Activated naive CD4-positive, alpha-beta T cell treated with anti-CD3 and anti-CD28 coated beads, Interleukin-2, amount 10 ng/mL, durations not matched to agents 7 days and 5 days (primary cell): Measurements from ENCODE around the gene AR.
"Not testable (repeated sequence)": the region's sequence is repeated elsewhere in the genome, so short reads cannot be mapped to it uniquely, and the experiment has no call there.

Source experiments
- CTCF ChIA-PET: fragments of 350-600 bp; sonication (Branson Sonifier 250); formaldehyde crosslinking; loops from one replicate; lab custom pipeline; 2021; ENCODE audit warnings: antibody characterized with exemption; lab: Charles Lee
- DNase-seq: peaks from one replicate; pipeline ENCODE4 v3.0.0-alpha.2; 2020
- H3K27ac Mint-ChIP-seq: one replicate; pipeline ENCODE4 v1.8.0; 2021; ENCODE audit warnings: mild to moderate bottlenecking, moderate library complexity, mixed read lengths
- H3K27me3 Mint-ChIP-seq: one replicate; pipeline ENCODE4 v1.8.0; 2021; ENCODE audit warnings: mild to moderate bottlenecking, mixed read lengths
- H3K36me3 Mint-ChIP-seq: one replicate; pipeline ENCODE4 v1.8.0; 2021; ENCODE audit warnings: mixed read lengths
- H3K4me1 Mint-ChIP-seq: one replicate; pipeline ENCODE4 v1.8.0; 2021; ENCODE audit warnings: mixed read lengths
- H3K4me3 Mint-ChIP-seq: one replicate; pipeline ENCODE4 v1.8.0; 2021; ENCODE audit warnings: mild to moderate bottlenecking, moderate library complexity, mixed read lengths
- H3K9me3 Mint-ChIP-seq: one replicate; pipeline ENCODE4 v1.8.0; 2021; ENCODE audit warnings: mixed read lengths

AR gene

GRCh38 chrX:67637293-67637692, 93.5 kb downstream of the AR start:
- H3K4me1 Mint-ChIP-seq, H3K9me3 Mint-ChIP-seq, CTCF ChIA-PET, H3K4me3 Mint-ChIP-seq, H3K36me3 Mint-ChIP-seq, H3K27me3 Mint-ChIP-seq, DNase-seq, H3K27ac Mint-ChIP-seq: not testable (repeated sequence)

- Mint-ChIP-seq H3K36me3 (no peaks in the 10 kb centered on the region), H3K27ac (no peak overlapping the region), H3K4me1 (no peaks in the 10 kb centered on the region), H3K4me3 (no peak overlapping the region), H3K27me3 (no peaks in the 10 kb centered on the region), H3K9me3 (no peaks in the 10 kb centered on the region)
- CTCF ChIA-PET, result no interaction called here
- no peak for DNase-seq
These were observed 104.5 kb downstream of the AR start for GRCh38 chrX:67648361-67648760.

GRCh38 chrX:67651437-67652142, 107.8 kb downstream of the AR start:
- H3K9me3 Mint-ChIP-seq, result no peaks in the 10 kb centered on the region
- H3K27me3 Mint-ChIP-seq, result no peaks in the 10 kb centered on the region
- H3K36me3 Mint-ChIP-seq, result no peaks in the 10 kb centered on the region
- H3K27ac Mint-ChIP-seq, result no peak overlapping the region
- DNase-seq, result no peak
- H3K4me3 Mint-ChIP-seq, result no peak overlapping the region
- H3K4me1 Mint-ChIP-seq, result no peaks in the 10 kb centered on the region
- CTCF ChIA-PET, result no interaction called here

- no peak overlapping the region for H3K4me3 Mint-ChIP-seq
- no peak for DNase-seq
- H3K27me3 Mint-ChIP-seq, result no peaks in the 10 kb centered on the region
- no peak overlapping the region for H3K27ac Mint-ChIP-seq
- H3K4me1 Mint-ChIP-seq, result no peaks in the 10 kb centered on the region
- CTCF ChIA-PET, result no interaction called here
- H3K36me3 Mint-ChIP-seq, result no peaks in the 10 kb centered on the region
- H3K9me3 Mint-ChIP-seq, result no peaks in the 10 kb centered on the region
These were observed 108.7 kb downstream of the AR start for GRCh38 chrX:67652543-67652942.

- CTCF ChIA-PET, result no interaction called here
- Mint-ChIP-seq H3K4me3 (no peak overlapping the region), H3K27me3 (no peaks in the 10 kb centered on the region), H3K36me3 (no peaks in the 10 kb centered on the region), H3K27ac (no peak overlapping the region), H3K4me1 (no peaks in the 10 kb centered on the region), H3K9me3 (no peaks in the 10 kb centered on the region)
- no peak for DNase-seq
These were observed 110.5 kb downstream of the AR start for GRCh38 chrX:67654301-67654700.

GRCh38 chrX:67665583-67665982, 121.8 kb downstream of the AR start:
- Mint-ChIP-seq H3K27ac (no peak overlapping the region), H3K27me3 (no peaks in the 10 kb centered on the region), H3K4me3 (no peak overlapping the region), H3K9me3 (peaks cover 2% of the 10 kb centered on the region), H3K4me1 (no peaks in the 10 kb centered on the region), H3K36me3 (no peaks in the 10 kb centered on the region)
- CTCF ChIA-PET, result no interaction called here
- DNase-seq, result no peak

GRCh38 chrX:67670717-67671116, 126.9 kb downstream of the AR start:
- H3K36me3 Mint-ChIP-seq, H3K4me3 Mint-ChIP-seq, H3K27ac Mint-ChIP-seq, H3K4me1 Mint-ChIP-seq, H3K9me3 Mint-ChIP-seq, CTCF ChIA-PET, H3K27me3 Mint-ChIP-seq, DNase-seq: not testable (repeated sequence)

- no peak overlapping the region for H3K27ac Mint-ChIP-seq
- H3K4me1 Mint-ChIP-seq, result no peaks in the 10 kb centered on the region
- no peaks in the 10 kb centered on the region for H3K27me3 Mint-ChIP-seq
- no peak overlapping the region for H3K4me3 Mint-ChIP-seq
- CTCF ChIA-PET, result no interaction called here
- H3K36me3 Mint-ChIP-seq, result no peaks in the 10 kb centered on the region
- H3K9me3 Mint-ChIP-seq, result no peaks in the 10 kb centered on the region
- no peak for DNase-seq
These were observed 130.0 kb downstream of the AR start for GRCh38 chrX:67673741-67674274.

GRCh38 chrX:67674741-67675140, 130.9 kb downstream of the AR start:
- Mint-ChIP-seq H3K36me3 (no peaks in the 10 kb centered on the region), H3K4me3 (no peak overlapping the region), H3K4me1 (no peaks in the 10 kb centered on the region), H3K9me3 (no peaks in the 10 kb centered on the region), H3K27me3 (no peaks in the 10 kb centered on the region), H3K27ac (no peak overlapping the region)
- no peak for DNase-seq
- CTCF ChIA-PET, result no interaction called here

GRCh38 chrX:67684136-67684535, 140.3 kb downstream of the AR start:
- H3K27me3 Mint-ChIP-seq, result no peaks in the 10 kb centered on the region
- H3K36me3 Mint-ChIP-seq, result no peaks in the 10 kb centered on the region
- H3K4me1 Mint-ChIP-seq, result no peaks in the 10 kb centered on the region
- H3K27ac Mint-ChIP-seq, result no peak overlapping the region
- no peak for DNase-seq
- no peak overlapping the region for H3K4me3 Mint-ChIP-seq
- CTCF ChIA-PET, result no interaction called here
- no peaks in the 10 kb centered on the region for H3K9me3 Mint-ChIP-seq

GRCh38 chrX:67692246-67692645, 148.4 kb downstream of the AR start:
- Mint-ChIP-seq H3K4me3 (no peak overlapping the region), H3K36me3 (no peaks in the 10 kb centered on the region), H3K27ac (no peak overlapping the region), H3K9me3 (no peaks in the 10 kb centered on the region), H3K4me1 (no peaks in the 10 kb centered on the region), H3K27me3 (no peaks in the 10 kb centered on the region)
- no peak for DNase-seq
- CTCF ChIA-PET, result no interaction called here

GRCh38 chrX:67693928-67694327, 150.1 kb downstream of the AR start:
- Mint-ChIP-seq H3K36me3 (no peaks in the 10 kb centered on the region), H3K27me3 (no peaks in the 10 kb centered on the region), H3K9me3 (no peaks in the 10 kb centered on the region), H3K4me3 (no peak overlapping the region), H3K4me1 (no peaks in the 10 kb centered on the region), H3K27ac (no peak overlapping the region)
- no peak for DNase-seq
- CTCF ChIA-PET, result no interaction called here

GRCh38 chrX:67697452-67697851, 153.6 kb downstream of the AR start:
- DNase-seq, result no peak
- Mint-ChIP-seq H3K9me3 (no peaks in the 10 kb centered on the region), H3K4me3 (no peak overlapping the region), H3K27me3 (no peaks in the 10 kb centered on the region), H3K36me3 (no peaks in the 10 kb centered on the region), H3K27ac (no peak overlapping the region), H3K4me1 (no peaks in the 10 kb centered on the region)
- CTCF ChIA-PET, result no interaction called here

GRCh38 chrX:67700602-67701001, 156.8 kb downstream of the AR start:
- no peaks in the 10 kb centered on the region for H3K36me3 Mint-ChIP-seq
- no peaks in the 10 kb centered on the region for H3K9me3 Mint-ChIP-seq
- no peak overlapping the region for H3K27ac Mint-ChIP-seq
- no peak overlapping the region for H3K4me3 Mint-ChIP-seq
- H3K27me3 Mint-ChIP-seq, result no peaks in the 10 kb centered on the region
- CTCF ChIA-PET, result no interaction called here
- DNase-seq, result no peak
- no peaks in the 10 kb centered on the region for H3K4me1 Mint-ChIP-seq

GRCh38 chrX:67714004-67714403, 170.2 kb downstream of the AR start:
- no peak for DNase-seq
- Mint-ChIP-seq H3K36me3 (no peaks in the 10 kb centered on the region), H3K4me1 (no peaks in the 10 kb centered on the region), H3K4me3 (no peak overlapping the region), H3K27ac (no peak overlapping the region), H3K27me3 (no peaks in the 10 kb centered on the region), H3K9me3 (peaks cover 2% of the 10 kb centered on the region)
- CTCF ChIA-PET, result no interaction called here
